HG03442 (cell line): Measurements from ENCODE around the gene AFDN.

Source experiments
- ATAC-seq: cut with Tn5 transposase; IDR thresholded peaks from one replicate; pipeline ENCODE4 v1.9.1; 2021; ENCODE audit warnings: mild to moderate bottlenecking, moderate library complexity; ENCODE audit not compliant: unreplicated experiment

Gene AFDN

DNA sequence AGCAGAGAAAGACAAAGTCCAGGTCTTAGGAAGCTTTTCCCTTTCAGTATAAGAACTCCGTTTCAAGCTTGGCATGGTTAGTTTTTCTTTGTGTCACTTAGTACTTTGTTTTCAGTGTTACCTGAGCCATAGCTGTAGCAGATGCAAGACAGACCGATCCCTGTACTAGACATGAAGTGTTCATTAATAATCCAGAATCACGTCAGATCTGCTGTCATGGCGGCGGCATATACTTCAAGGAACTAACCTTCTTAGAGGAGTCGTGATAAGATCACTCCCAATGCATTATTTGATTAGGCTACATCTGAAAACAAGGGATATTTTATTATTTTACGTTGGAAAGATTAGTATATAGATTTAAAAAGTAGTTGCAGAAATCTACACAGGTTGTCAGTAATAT lies 83.9 kb downstream of the AFDN start:
- no peak for ATAC-seq

DNA sequence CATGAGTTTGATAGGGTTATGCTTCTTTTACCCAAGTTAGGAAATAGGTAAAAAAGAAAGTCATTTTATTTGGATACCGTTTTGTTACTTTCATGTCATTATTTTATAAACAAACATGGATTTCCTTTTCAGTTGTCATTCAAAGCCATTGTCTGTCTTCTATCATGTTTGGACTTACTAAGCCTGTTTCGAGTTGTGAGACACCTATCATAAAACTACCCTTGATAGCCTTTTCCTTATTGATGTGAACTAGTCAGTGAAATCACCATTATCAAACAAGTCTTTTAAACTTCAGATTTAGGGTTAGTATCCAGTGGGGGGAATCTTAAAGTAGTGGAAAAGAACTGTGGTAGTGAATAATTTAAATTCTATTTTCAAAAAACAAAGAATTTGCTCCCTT lies 85.8 kb downstream of the AFDN start:
- no peak for ATAC-seq

GRCh38 chr6:167913699-167914098 lies 87.0 kb downstream of the AFDN start:
- ATAC-seq: no peak

DNA sequence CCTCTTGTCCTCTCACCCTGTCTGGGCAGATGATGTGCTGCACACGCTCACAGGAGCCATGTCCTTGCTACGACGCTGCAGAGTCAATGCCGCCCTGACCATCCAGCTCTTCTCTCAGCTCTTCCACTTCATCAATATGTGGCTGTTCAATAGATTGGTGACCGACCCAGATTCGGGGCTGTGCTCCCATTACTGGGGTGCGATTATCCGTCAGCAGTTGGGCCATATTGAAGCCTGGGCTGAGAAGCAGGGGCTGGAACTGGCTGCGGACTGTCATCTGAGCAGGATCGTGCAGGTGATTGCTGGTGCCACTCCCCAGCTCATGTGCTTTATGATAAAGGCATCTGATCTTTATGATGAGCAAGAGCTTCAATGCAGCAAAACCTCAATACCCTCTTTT lies 88.4 kb downstream of the AFDN start:
- no peak for ATAC-seq

DNA sequence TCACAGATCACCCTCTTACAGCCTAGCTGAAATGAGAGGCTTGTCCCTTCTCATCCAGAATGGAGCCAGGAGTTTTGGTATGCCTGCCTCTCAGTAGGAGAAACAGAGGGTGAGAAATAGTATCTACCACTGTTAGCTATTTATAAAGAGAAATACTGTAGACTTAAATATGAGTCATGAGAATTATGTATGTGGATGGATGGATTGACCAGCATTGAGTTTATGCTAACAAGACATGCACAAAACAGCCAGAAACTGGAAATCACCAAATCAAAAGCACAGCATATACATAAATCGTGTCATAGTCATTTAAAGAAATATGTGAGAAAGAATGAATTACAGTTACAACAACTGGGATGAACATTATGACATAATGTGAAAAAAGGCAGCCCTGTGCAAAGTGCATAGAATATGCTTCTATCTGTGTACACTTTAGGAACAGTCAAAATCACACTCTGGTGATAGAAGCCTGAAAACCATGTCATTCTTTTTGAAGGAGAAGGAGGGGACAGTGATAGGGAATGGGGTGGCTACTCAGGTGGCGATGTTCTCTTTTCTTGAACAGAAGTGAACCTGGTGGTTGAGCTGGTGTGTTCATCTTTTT lies 90.9 kb downstream of the AFDN start:
- ATAC-seq: no peak

DNA sequence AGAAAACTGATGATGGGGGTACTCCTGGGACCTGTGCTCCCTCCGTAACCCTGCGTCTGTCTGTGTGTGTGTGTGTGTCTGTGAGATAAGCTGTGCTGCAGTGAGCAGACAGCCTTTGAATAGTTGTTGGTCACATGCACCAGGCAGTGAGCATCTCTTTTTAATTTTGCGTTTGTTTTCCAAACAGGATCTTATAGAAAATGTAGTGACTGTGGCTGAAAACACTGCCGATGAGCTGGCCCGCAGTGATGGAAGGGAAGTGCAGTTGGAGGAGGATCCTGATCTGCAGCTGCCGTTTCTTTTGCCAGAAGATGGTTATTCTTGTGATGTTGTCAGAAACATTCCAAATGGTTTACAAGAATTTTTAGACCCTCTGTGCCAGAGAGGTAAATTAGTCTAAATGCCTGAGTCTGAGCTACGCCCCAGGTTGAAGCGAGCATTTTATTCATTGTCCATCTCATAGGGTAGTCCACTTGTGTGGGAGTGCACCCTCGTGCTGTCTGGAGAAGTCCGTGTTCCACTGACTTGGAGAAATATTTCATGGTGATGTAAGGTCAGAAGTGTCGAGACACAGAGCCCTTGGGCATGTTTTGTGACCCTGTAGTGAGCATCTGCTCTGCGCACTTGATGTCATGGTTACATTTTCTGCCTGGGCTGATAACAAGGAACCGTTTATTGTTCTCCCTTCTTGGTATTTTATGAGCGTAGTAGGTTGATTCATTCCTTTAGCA lies 92.0 kb downstream of the AFDN start:
- no peak for ATAC-seq

- ATAC-seq: no peak
Measured at GRCh38 chr6:167919349-167919748, 92.6 kb downstream of the AFDN start.

- no peak for ATAC-seq
Measured at GRCh38 chr6:167920165-167920564, 93.5 kb downstream of the AFDN start.

DNA sequence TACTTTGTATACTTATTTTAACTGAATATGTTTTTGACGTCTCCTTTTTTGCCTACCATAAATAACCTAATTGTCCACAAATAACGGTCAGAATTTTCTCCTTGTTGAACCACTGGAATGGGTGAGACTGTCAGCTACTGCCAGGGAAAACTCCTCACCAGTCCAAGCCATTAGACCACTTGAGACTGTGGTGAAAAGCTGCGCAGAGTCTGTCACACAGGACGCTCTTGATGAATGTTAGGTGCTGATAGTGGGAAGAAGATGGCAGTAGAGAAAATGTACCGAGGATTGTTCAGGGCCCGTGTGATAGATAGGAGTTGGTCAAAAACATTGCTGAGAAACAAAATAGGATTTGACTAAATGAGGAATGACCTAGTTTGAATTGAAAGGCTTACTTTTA lies 95.1 kb downstream of the AFDN start:
- no peak for ATAC-seq

- no peak for ATAC-seq
Measured at GRCh38 chr6:167925026-167925425, 98.3 kb downstream of the AFDN start.

DNA sequence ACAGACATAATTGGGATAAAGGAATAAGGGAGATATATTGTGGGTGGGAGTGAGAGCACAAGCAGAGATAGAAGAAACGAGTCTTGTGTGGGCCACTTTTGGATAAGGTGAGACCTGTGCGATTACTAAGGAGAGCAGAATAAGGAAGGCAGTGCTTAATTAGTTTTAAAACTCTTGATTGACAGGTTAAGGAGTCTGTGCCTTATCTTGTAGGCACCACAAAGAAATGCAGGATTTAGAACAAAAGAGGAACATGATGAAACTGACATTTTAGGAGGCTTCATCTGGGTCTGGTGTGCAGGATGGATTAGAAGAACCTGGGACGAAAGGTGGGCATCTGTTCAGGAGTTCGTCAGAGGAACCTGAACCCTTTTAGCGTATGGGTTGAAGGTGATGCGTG lies 100.5 kb downstream of the AFDN start:
- no peak for ATAC-seq

GRCh38 chr6:167928111-167928510 lies 101.4 kb downstream of the AFDN start:
- ATAC-seq: no peak

DNA sequence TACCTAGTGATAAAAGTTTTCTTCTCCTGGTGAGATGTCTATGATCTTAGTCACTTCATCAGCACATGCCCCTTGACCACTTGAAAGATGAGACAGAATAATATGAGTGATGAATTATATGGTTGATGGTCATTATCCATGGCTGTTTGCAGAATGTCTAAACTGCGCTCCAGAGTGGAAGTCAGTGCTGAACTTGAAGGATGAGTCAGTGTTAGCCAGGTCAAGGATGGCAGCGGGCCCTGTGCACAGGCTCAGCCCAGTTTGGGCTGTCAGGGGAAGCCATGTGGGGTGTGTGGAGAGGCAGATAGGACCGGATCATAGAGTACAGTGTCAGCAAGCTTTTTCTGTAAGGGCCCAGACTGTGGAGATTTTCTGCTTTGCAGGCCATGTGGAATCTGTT lies 103.6 kb downstream of the AFDN start:
- ATAC-seq: no peak

GRCh38 chr6:167932468-167933276 lies 106.0 kb downstream of the AFDN start:
- no peak for ATAC-seq

GRCh38 chr6:167933290-167933689 lies 106.6 kb downstream of the AFDN start:
- no peak for ATAC-seq

GRCh38 chr6:167933847-167934246 lies 107.1 kb downstream of the AFDN start:
- no peak for ATAC-seq

DNA sequence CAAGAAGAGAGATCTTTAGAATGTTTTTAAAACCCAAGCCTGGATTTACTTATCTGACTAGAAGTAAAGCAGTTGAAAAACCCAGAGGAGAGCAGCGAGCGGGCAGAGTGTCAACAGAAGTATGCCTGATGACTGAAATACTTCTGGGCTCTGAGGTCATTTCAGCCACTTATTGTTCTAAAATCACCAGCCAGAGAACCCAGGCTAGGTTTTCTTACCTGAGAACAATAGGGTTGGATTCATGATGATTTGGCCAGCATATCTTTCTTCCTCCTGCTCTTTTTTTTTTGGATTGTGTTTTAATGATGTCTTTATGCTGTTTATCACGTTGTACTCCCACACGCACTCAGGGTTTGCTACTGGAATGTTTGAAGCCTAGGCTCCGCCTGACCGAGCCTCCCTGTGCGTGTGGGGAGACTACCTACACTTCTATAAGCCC lies 107.7 kb downstream of the AFDN start:
- ATAC-seq: no peak

DNA sequence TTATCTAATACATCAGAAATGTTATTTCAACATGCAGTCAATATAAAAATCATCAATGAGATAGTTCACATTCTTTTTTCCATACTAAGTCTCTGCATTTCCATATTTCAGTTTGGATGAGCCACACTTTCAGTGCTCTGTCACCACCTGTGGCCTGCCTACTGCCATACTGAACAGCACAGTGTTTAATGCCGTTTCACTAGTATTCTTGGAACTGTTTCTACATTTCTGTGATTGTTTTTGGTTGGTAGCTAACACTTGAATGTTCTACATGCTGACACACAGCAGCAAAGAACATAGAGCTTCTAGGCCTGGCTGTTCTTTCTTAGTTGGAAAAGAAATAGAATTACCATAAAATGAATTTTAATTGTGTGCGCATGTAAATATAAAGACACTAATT lies 109.3 kb downstream of the AFDN start:
- ATAC-seq: no peak

DNA sequence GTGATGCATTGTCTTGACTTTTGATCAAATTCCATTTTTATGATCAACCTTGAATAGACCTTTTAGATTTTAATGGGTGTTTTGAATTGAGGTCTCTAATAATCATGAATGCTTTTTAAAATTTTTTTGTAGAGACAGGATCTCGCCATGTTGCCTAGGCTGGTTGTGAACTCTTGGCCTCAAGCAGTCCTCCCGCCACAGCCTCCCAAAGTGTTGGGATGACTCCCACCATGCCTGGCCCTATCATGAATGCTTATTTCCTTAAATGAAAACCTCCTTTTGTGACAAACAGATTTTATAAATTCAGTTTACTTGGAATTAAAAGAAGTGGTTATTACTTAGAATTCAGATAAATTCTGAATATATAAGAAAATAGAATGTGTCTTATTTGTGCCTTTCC lies 110.6 kb downstream of the AFDN start:
- no peak for ATAC-seq

- no peak for ATAC-seq
Measured at GRCh38 chr6:167937948-167938911, 111.5 kb downstream of the AFDN start.

DNA sequence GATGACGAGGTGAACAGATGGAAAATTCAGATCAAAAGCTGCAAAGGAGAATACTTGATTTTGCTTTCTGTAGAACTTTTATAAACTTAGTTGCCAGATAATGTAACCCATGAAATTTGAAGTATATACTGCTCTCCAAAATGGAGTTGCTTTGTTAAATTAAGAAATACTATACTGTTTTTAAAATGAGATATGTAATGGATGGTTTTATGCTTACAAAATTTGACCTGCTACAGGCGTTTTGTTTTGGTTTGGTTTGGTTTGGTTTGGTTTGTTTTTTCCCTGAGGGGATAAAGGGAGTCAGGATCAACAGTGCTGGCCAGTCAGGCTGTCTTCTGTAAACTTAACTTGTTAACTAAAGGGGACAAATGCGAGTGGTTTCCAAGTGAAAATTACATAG lies 115.1 kb downstream of the AFDN start:
- no peak for ATAC-seq
